Skeletal muscle satellite cell (primary cell): Measurements from ENCODE around the gene SMC3.

Experiments used
- H3K27me3 ChIP-seq: 2 replicates; pipeline ENCODE4 v1.7.0; 2013; ENCODE audit warnings: low read length; ENCODE audit not compliant: control insufficient read depth, insufficient read depth
- H3K36me3 ChIP-seq: 2 replicates; pipeline ENCODE4 v1.7.0; 2013; ENCODE audit warnings: mild to moderate bottlenecking, control low read depth, low read length; ENCODE audit not compliant: insufficient read depth
- H3K4me1 ChIP-seq: 2 replicates; pipeline ENCODE4 v1.7.0; 2013; ENCODE audit warnings: low read length; ENCODE audit not compliant: control insufficient read depth, insufficient read depth
- H3K4me2 ChIP-seq: 2 replicates; pipeline ENCODE4 v1.7.0; 2013; ENCODE audit warnings: mild to moderate bottlenecking, low read length
- H3K4me3 ChIP-seq: 2 replicates; pipeline ENCODE4 v1.7.0; 2013; ENCODE audit warnings: low read length
- H3K9ac ChIP-seq: 2 replicates; pipeline ENCODE4 v1.7.0; 2013; ENCODE audit warnings: mild to moderate bottlenecking, low read depth, low read length, moderate library complexity
- H3K9me3 ChIP-seq: replicated peaks from 2 replicates; pipeline ENCODE4 v1.7.0; 2013; ENCODE audit warnings: mild to moderate bottlenecking, control low read depth, low read length

Gene SMC3

GRCh38 chr10:110547139-110547761 lies 20.2 kb upstream of the SMC3 start:
- Histone ChIP-seq H3K9me3 (no peaks in the 10 kb centered on the region), H3K36me3 (no peaks in the 10 kb centered on the region), H3K27me3 (no peaks in the 10 kb centered on the region), H3K4me2 (peak overlapping the region; percentile 19), H3K4me3 (no peak overlapping the region), H3K4me1 (peaks cover 5% of the 10 kb centered on the region), H3K9ac (peak overlapping the region; percentile 9)

GRCh38 chr10:110548002-110548401 lies 19.5 kb upstream of the SMC3 start:
- H3K36me3 ChIP-seq, result no peaks in the 10 kb centered on the region
- no peak overlapping the region for H3K4me2 ChIP-seq
- no peak overlapping the region for H3K9ac ChIP-seq
- peaks cover 5% of the 10 kb centered on the region for H3K4me1 ChIP-seq
- H3K9me3 ChIP-seq, result no peaks in the 10 kb centered on the region
- no peak overlapping the region for H3K4me3 ChIP-seq
- H3K27me3 ChIP-seq, result no peaks in the 10 kb centered on the region

- Histone ChIP-seq H3K4me1 (peaks cover 5% of the 10 kb centered on the region), H3K9ac (no peak overlapping the region), H3K4me2 (no peak overlapping the region), H3K36me3 (no peaks in the 10 kb centered on the region), H3K9me3 (no peaks in the 10 kb centered on the region), H3K4me3 (no peak overlapping the region), H3K27me3 (no peaks in the 10 kb centered on the region)
Observed at GRCh38 chr10:110549211-110549610, 18.3 kb upstream of the SMC3 start.

GRCh38 chr10:110553905-110554304 lies 13.6 kb upstream of the SMC3 start:
- H3K9ac ChIP-seq, result no peak overlapping the region
- no peak overlapping the region for H3K4me2 ChIP-seq
- H3K27me3 ChIP-seq, result no peaks in the 10 kb centered on the region
- no peaks in the 10 kb centered on the region for H3K36me3 ChIP-seq
- H3K4me3 ChIP-seq, result no peak overlapping the region
- H3K9me3 ChIP-seq, result no peaks in the 10 kb centered on the region
- H3K4me1 ChIP-seq, result no peaks in the 10 kb centered on the region

GRCh38 chr10:110556296-110556695 lies 11.2 kb upstream of the SMC3 start:
- Histone ChIP-seq H3K9me3 (no peaks in the 10 kb centered on the region), H3K27me3 (no peaks in the 10 kb centered on the region), H3K9ac (no peak overlapping the region), H3K4me2 (no peak overlapping the region), H3K36me3 (no peaks in the 10 kb centered on the region), H3K4me3 (no peak overlapping the region), H3K4me1 (no peaks in the 10 kb centered on the region)

- no peak overlapping the region for H3K4me2 ChIP-seq
- H3K4me3 ChIP-seq, result no peak overlapping the region
- H3K36me3 ChIP-seq, result no peaks in the 10 kb centered on the region
- H3K4me1 ChIP-seq, result no peaks in the 10 kb centered on the region
- no peak overlapping the region for H3K9ac ChIP-seq
- no peaks in the 10 kb centered on the region for H3K9me3 ChIP-seq
- H3K27me3 ChIP-seq, result no peaks in the 10 kb centered on the region
Observed at GRCh38 chr10:110556969-110557601, 10.4 kb upstream of the SMC3 start.

- Histone ChIP-seq H3K9me3 (no peaks in the 10 kb centered on the region), H3K9ac (no peak overlapping the region), H3K4me1 (no peaks in the 10 kb centered on the region), H3K27me3 (no peaks in the 10 kb centered on the region), H3K36me3 (no peaks in the 10 kb centered on the region), H3K4me2 (no peak overlapping the region), H3K4me3 (no peak overlapping the region)
Observed at GRCh38 chr10:110558041-110558440, 9.5 kb upstream of the SMC3 start.

GRCh38 chr10:110560012-110560411 lies 7.5 kb upstream of the SMC3 start:
- H3K4me1 ChIP-seq, result no peaks in the 10 kb centered on the region
- H3K4me3 ChIP-seq, result no peak overlapping the region
- no peak overlapping the region for H3K9ac ChIP-seq
- no peaks in the 10 kb centered on the region for H3K36me3 ChIP-seq
- no peaks in the 10 kb centered on the region for H3K27me3 ChIP-seq
- H3K9me3 ChIP-seq, result no peaks in the 10 kb centered on the region
- H3K4me2 ChIP-seq, result no peak overlapping the region

GRCh38 chr10:110561292-110561691 lies 6.2 kb upstream of the SMC3 start:
- Histone ChIP-seq H3K4me1 (no peaks in the 10 kb centered on the region), H3K4me3 (no peak overlapping the region), H3K9me3 (no peaks in the 10 kb centered on the region), H3K9ac (no peak overlapping the region), H3K27me3 (no peaks in the 10 kb centered on the region), H3K4me2 (no peak overlapping the region), H3K36me3 (no peaks in the 10 kb centered on the region)

GRCh38 chr10:110562348-110562747 lies 5.1 kb upstream of the SMC3 start:
- Histone ChIP-seq H3K36me3 (no peaks in the 10 kb centered on the region), H3K9me3 (no peaks in the 10 kb centered on the region), H3K4me1 (peaks cover 5% of the 10 kb centered on the region), H3K27me3 (no peaks in the 10 kb centered on the region), H3K4me3 (no peak overlapping the region), H3K4me2 (no peak overlapping the region), H3K9ac (no peak overlapping the region)

GRCh38 chr10:110563132-110563531 lies 4.4 kb upstream of the SMC3 start:
- Histone ChIP-seq H3K36me3 (no peaks in the 10 kb centered on the region), H3K4me3 (no peak overlapping the region), H3K9me3 (no peaks in the 10 kb centered on the region), H3K4me2 (no peak overlapping the region), H3K9ac (no peak overlapping the region), H3K27me3 (no peaks in the 10 kb centered on the region), H3K4me1 (peaks cover 5% of the 10 kb centered on the region)
